Activated CD4-positive, alpha-beta T cell treated with anti-CD3 and anti-CD28 coated beads for 48 hours (primary cell): ENCODE results near the gene GBX1.

ENCODE experiments used
- DNase-seq: peaks from one replicate; pipeline ENCODE4 v3.0.0-alpha.2; 2020

Gene GBX1

GRCh38 chr7:151138153-151138851 is 29.2 kb downstream of the GBX1 start:
- DNase-seq, result no peak

- no peak for DNase-seq
Observed at GRCh38 chr7:151137791-151138152, 29.7 kb downstream of the GBX1 start.

- DNase-seq, result no peak
Observed at GRCh38 chr7:151137076-151137675, 30.3 kb downstream of the GBX1 start.

GRCh38 chr7:151135866-151136843 is 31.3 kb downstream of the GBX1 start:
- DNase-seq, result no peak

- no peak for DNase-seq
Observed at GRCh38 chr7:151135525-151135845, 32.0 kb downstream of the GBX1 start.

GRCh38 chr7:151134743-151135524 is 32.6 kb downstream of the GBX1 start:
- DNase-seq, result no peak

- no peak for DNase-seq
Observed at GRCh38 chr7:151133986-151134742, 33.3 kb downstream of the GBX1 start.

- no peak for DNase-seq
Observed at GRCh38 chr7:151133266-151133985, 34.1 kb downstream of the GBX1 start.

- no peak for DNase-seq
Observed at GRCh38 chr7:151132461-151133205, 34.9 kb downstream of the GBX1 start.

GRCh38 chr7:151131592-151132293 is 35.8 kb downstream of the GBX1 start:
- DNase-seq, result no peak

- DNase-seq, result no peak
Observed at GRCh38 chr7:151131224-151131591, 36.3 kb downstream of the GBX1 start.

- DNase-seq, result no peak
Observed at GRCh38 chr7:151130741-151131157, 36.7 kb downstream of the GBX1 start.

- no peak for DNase-seq
Observed at GRCh38 chr7:151129960-151130591, 37.4 kb downstream of the GBX1 start.

GRCh38 chr7:151129117-151129959 is 38.2 kb downstream of the GBX1 start:
- no peak for DNase-seq

- DNase-seq, result no peak
Observed at GRCh38 chr7:151128716-151129115, 38.8 kb downstream of the GBX1 start.

- no peak for DNase-seq
Observed at GRCh38 chr7:151128144-151128543, 39.4 kb downstream of the GBX1 start.

GRCh38 chr7:151126491-151127137 is 40.9 kb downstream of the GBX1 start:
- no peak for DNase-seq

- DNase-seq, result no peak
Observed at GRCh38 chr7:151125846-151126481, 41.5 kb downstream of the GBX1 start.
